Esophagus (tissue), 2 donors: Measurements from ENCODE around the gene SIN3B. TPM values are rescaled to one million over a fixed set of nuclear protein-coding genes. Genes with fewer than 3 reads are reported as not detected.

Experiments used
- H3K27ac ChIP-seq, 2 donors: one replicate each; pipeline ENCODE4 v1.5.1; 2013; ENCODE audit warnings: low read depth in 2 of 2, mild to moderate bottlenecking in 2 of 2, inconsistent platforms in 1 of 2, low read length in 1 of 2, moderate library complexity in 1 of 2
- H3K27me3 ChIP-seq, 2 donors: one replicate each; pipeline ENCODE4 v1.6.1; 2013; ENCODE audit warnings: low read length in 2 of 2, control low read depth in 1 of 2, mild to moderate bottlenecking in 1 of 2; ENCODE audit not compliant: insufficient read depth in 2 of 2, control insufficient read depth in 1 of 2
- H3K36me3 ChIP-seq, 2 donors: one replicate each; pipeline ENCODE4 v1.6.1; 2013; ENCODE audit warnings: low read length in 1 of 2; ENCODE audit not compliant: control insufficient read depth in 2 of 2, insufficient read depth in 2 of 2
- H3K4me1 ChIP-seq, 2 donors: one replicate each; pipeline ENCODE4 v1.6.1; 2013; ENCODE audit warnings: low read length in 1 of 2; ENCODE audit not compliant: control insufficient read depth in 2 of 2, insufficient read depth in 2 of 2
- H3K4me3 ChIP-seq, 2 donors: one replicate each; pipeline ENCODE4 v1.5.1; 2013; ENCODE audit warnings: low read length in 2 of 2, mild to moderate bottlenecking in 2 of 2, low read depth in 1 of 2, moderate library complexity in 1 of 2
- H3K9me3 ChIP-seq, 2 donors: one replicate each; pipeline ENCODE4 v1.6.1; 2013; ENCODE audit warnings: mild to moderate bottlenecking in 2 of 2, low read depth in 1 of 2, low read length in 1 of 2, moderate library complexity in 1 of 2; ENCODE audit not compliant: control insufficient read depth in 2 of 2, insufficient read depth in 1 of 2
- WGBS, 2 donors: extraction: QIAGEN DNeasy Blood & Tissue Kit; methylation state at CpG; one replicate each; pipeline ENCODE4 v1.1.7; 2013; 5-methylcytosine and 5-hydroxymethylcytosine counted together
- polyA plus RNA-seq, 2 donors: library from polyadenylated mRNA; stranded (reverse); fragments of 200-250 nt; gene quantifications; one replicate each; pipeline ENCODE4 v1.2.3, GENCODE V29; 2013
- donor health status: healthy with polysubstance abuse.
- donor health status: Bipolar disorder and iron deficiency.

The SIN3B gene
- polyA plus RNA-seq, 2 donors = 19.0 to 40.3 TPM

DNA sequence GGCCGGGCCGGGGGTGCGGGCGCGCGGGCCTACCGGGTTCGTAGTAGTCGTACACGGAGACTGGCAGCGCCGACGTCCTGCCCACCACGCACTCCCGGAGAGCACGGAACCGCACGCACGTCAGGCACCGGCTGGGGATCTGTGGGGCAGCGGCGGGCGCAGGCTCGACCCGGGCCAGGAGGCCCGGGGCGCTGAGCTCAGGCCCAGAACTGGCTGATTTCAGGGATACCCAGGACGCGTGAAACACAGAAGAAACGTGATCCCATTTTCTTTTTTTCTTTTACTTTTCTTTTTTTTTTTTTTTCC is 68.6 kb downstream of the SIN3B start:
- Histone ChIP-seq H3K4me1 (peaks cover 6 to 7% of the 10 kb centered on the region in 2 donors), H3K27me3 (no peaks in the 10 kb centered on the region), H3K9me3 (no peaks in the 10 kb centered on the region), H3K36me3 (no peaks in the 10 kb centered on the region), H3K27ac (peak overlapping the region; percentile 68 to 70), H3K4me3 (peak overlapping the region; percentile 48 to 56)
- 6 to 9% methylated on average over 25 to 30 of the region's 30 CpGs for WGBS, 2 donors

DNA sequence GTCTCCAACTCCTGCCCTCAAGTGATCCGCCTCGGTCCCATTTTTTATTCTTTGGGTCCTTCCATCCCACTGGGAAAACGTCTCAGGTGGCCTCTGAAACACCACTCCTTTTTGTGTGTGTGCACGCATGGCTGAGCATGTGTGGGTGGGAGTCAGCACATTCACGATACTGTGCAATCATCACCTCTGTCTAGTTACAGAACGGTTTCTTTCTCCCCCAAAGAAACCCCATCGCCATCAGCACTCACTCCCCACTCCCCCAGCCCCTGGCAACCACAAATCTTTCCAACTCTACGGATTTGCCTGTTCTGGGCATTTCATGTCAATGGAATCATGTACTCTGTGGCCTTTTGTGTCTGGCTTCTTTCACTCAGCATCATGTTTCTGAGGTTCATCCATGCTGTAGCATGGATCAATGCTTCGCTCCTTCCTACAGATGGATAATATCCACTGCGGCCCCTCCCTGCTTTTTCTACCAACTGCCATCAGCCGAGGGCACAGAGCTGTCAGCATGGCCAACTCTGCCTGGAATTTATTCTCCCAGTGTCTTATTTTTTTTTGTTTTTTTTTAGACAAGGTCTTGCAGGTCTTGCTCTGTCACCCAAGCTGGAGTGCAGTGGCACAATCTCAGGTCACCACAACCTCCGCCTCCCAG is 69.3 kb downstream of the SIN3B start:
- WGBS, 2 donors = 80 to 85% methylated on average over 12 of the region's 12 CpGs
- Histone ChIP-seq H3K27me3 (no peaks in the 10 kb centered on the region), H3K36me3 (no peaks in the 10 kb centered on the region), H3K4me1 (peaks cover 6 to 7% of the 10 kb centered on the region in 2 donors), H3K4me3 (no peak overlapping the region), H3K9me3 (no peaks in the 10 kb centered on the region), H3K27ac (no peak overlapping the region)

- Histone ChIP-seq H3K27me3 (no peaks in the 10 kb centered on the region), H3K27ac (no peak overlapping the region), H3K4me1 (peaks cover 6 to 7% of the 10 kb centered on the region in 2 donors), H3K36me3 (no peaks in the 10 kb centered on the region), H3K4me3 (no peak overlapping the region), H3K9me3 (no peaks in the 10 kb centered on the region)
- 24 to 57% methylated on average over 7 of the region's 7 CpGs for WGBS, 2 donors
Measured at GRCh38 chr19:16899566-16900075, 70.4 kb downstream of the SIN3B start.

DNA sequence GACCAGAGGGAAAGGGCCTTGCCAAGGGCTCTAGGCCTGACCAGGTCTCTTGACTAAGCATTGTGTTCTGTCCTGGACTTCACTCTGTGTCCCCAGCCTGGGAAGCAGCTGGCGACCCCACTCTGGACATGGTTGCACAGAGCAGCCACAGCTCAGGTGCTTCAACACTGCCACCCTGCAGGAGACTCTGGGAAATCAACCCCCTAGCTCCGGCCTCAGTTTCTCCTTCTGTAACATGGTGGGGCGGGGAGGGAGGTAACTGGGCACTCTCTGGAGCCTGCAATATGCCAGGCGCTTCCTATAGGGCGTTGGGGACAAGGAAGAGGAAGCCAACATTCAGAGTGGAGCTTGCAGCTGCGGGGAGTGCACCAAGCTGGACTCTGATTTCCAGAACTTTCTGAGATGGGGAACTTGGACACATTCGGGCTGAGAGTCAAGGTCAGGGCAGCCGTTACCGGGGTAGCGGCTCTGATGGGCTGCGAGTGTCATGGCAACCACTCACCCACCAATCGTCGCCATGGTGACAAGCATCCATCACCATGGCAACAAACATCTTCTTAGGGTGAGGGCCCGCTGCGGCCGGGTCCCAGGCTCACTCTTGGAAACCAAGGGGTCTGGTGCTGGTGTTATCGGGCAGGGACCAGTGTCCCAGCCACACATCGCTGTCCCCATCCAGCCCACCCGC is 72.4 kb downstream of the SIN3B start:
- Histone ChIP-seq H3K36me3 (no peaks in the 10 kb centered on the region), H3K9me3 (no peaks in the 10 kb centered on the region), H3K27ac (no peak overlapping the region), H3K4me1 (peaks cover 0 to 1% of the 10 kb centered on the region in 2 donors), H3K27me3 (no peaks in the 10 kb centered on the region), H3K4me3 (no peak overlapping the region)
- 87 to 88% methylated on average over 19 of the region's 19 CpGs for WGBS, 2 donors

- H3K27me3 ChIP-seq = no peaks in the 10 kb centered on the region
- H3K9me3 ChIP-seq = no peaks in the 10 kb centered on the region
- WGBS, 2 donors = 95% methylated on average over 12 of the region's 12 CpGs
- H3K36me3 ChIP-seq = no peaks in the 10 kb centered on the region
- no peak overlapping the region for H3K27ac ChIP-seq
- no peaks in the 10 kb centered on the region for H3K4me1 ChIP-seq
- no peak overlapping the region for H3K4me3 ChIP-seq
Measured at GRCh38 chr19:16902545-16902944, 73.3 kb downstream of the SIN3B start.

DNA sequence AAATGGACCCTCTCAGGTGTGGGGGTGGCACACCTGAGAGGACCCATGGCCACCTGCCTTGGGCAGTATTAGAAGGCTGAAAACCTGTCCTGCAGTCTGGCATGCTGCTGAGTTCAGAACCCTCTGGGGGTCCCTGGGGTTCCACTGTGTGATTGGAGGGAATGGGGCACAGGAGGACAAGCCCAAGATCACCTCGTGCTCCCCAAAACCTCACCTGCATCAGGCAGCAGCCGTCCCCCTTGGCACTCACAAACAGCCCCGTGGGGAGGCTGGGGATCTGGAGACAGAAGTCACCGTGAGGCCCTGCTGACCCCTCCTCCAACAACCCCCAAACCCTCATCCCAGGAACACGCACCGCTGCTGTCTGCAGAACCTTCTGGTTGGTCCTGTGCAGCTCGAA is 74.1 kb downstream of the SIN3B start:
- Histone ChIP-seq H3K27me3 (no peaks in the 10 kb centered on the region), H3K27ac (no peak overlapping the region), H3K9me3 (no peaks in the 10 kb centered on the region), H3K4me3 (no peak overlapping the region), H3K36me3 (no peaks in the 10 kb centered on the region), H3K4me1 (no peaks in the 10 kb centered on the region)
- WGBS, 2 donors = 82 to 89% methylated on average over 7 of the region's 7 CpGs

DNA sequence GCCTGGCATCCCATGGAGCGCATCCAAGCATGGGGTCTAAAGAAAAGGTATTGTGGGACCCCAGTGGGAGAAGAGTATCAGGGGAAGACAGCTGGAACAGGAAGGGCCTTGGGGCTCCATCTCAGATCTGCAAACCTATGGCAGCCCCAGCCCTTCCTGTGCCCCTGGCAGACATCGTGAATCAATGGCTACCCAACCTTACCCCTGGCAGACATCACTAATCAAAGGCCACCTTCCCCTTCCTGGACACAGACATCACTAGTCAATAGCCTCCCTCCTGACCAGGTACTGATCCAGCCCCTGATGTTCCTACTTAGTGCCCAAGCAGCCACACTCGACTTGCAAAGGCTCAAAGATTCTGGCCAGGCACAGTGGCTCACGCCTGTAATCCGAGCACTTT is 75.4 kb downstream of the SIN3B start:
- Histone ChIP-seq H3K4me1 (no peaks in the 10 kb centered on the region), H3K36me3 (no peaks in the 10 kb centered on the region), H3K27ac (no peak overlapping the region), H3K4me3 (no peak overlapping the region), H3K27me3 (no peaks in the 10 kb centered on the region), H3K9me3 (no peaks in the 10 kb centered on the region)
- WGBS, 2 donors = 66 to 73% methylated on average over 5 of the region's 5 CpGs

DNA sequence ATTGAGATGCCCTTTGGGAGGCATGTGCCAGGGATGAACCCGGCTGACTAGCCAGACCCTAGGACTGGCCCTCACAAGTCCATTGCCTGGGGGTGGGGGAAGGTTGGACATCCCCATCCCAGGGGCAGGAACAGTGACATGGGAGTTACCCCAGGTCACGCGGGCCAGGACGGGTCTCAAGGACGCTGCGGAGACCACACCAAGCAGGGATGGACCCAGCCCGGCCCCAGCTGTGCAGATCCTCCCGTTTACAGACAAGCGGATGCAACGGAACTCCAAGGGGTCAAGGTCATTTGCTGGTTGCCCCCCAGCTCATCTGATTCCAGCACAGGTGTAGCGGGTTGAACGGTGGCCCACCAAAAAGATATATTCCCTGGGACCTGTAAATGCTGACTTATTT is 79.6 kb downstream of the SIN3B start:
- H3K27ac ChIP-seq = no peak overlapping the region
- no peaks in the 10 kb centered on the region for H3K4me1 ChIP-seq
- WGBS, 2 donors = 75 to 84% methylated on average over 12 of the region's 12 CpGs
- peaks cover 0 to 7% of the 10 kb centered on the region in 2 donors for H3K9me3 ChIP-seq
- H3K4me3 ChIP-seq = no peak overlapping the region
- H3K36me3 ChIP-seq = no peaks in the 10 kb centered on the region
- H3K27me3 ChIP-seq = no peaks in the 10 kb centered on the region

DNA sequence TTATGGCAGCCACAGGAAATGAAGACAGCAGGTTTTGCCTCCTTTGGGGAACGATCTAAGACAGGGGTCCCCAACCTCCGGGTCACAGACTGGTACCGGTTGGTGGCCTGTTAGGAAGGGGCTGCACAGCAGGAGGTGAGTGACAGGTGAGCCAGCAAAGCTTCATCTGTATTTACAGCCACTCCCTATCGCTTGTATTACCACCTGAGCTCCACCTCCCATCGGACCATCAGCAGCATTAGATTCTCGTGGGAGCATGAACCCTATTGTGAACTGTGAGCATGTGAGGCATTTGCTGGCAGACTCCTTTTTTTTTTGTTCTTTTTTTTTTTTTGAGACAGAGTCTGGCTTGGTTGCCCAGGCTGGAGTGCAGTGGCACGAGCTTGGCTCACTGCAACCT is 81.8 kb downstream of the SIN3B start:
- H3K4me1 ChIP-seq = no peaks in the 10 kb centered on the region
- 83 to 91% methylated on average over 7 of the region's 7 CpGs for whole genome bisulfite sequencing, 2 donors
- no peak overlapping the region for H3K27ac ChIP-seq
- H3K36me3 ChIP-seq = no peaks in the 10 kb centered on the region
- no peak overlapping the region for H3K4me3 ChIP-seq
- H3K9me3 ChIP-seq = peaks cover 6 to 24% of the 10 kb centered on the region in 2 donors
- H3K27me3 ChIP-seq = no peaks in the 10 kb centered on the region

DNA sequence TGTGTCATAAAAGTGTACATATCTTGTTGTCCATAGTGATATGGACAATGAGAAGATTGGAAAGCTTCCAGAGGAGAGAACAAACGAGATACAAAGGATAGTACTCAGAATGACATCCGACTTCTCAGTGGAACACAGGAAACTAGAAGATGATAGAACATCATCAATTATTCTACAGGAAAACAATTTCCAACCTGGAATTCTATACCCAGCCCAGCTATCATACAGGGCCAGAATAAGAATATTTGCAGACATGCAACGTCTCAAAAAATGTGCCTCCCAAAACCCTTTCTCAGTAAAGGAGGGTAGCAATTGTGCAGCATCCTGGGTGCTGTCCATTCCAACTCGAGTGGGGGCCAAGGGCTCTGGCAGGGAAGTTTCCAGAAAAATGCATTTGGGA is 83.6 kb downstream of the SIN3B start:
- Histone ChIP-seq H3K9me3 (peaks cover 6 to 24% of the 10 kb centered on the region in 2 donors), H3K4me3 (no peak overlapping the region), H3K27me3 (no peaks in the 10 kb centered on the region), H3K27ac (no peak overlapping the region), H3K36me3 (no peaks in the 10 kb centered on the region), H3K4me1 (no peaks in the 10 kb centered on the region)
- WGBS, 2 donors = 72 to 79% methylated on average over 4 of the region's 4 CpGs
